K562 (cell line): Measurements from ENCODE around the gene MBNL2. TPM values are rescaled to one million over a fixed set of nuclear protein-coding genes. Genes with fewer than 3 reads are reported as not detected.

Source experiments
- ATAC-seq: fragments of 200-7000 bp; cut with Tn5 transposase; 3 replicates; pipeline ENCODE4 v1.9.1; 2020; ENCODE audit warnings: moderate library complexity
- BruUV-seq: library from RNA; stranded (reverse); fragments of 400-500 nt; replicated peaks from 2 replicates; lab custom pipeline; 2021; lab: Mats Ljungman, UMichigan
- CTCF ChIA-PET: fragments of 300-600 bp; formaldehyde crosslinking; extraction: SDS; loops from one replicate; lab custom pipeline; 2021; ENCODE audit warnings: low intra/inter-chr PET ratio; lab: Yijun Ruan, JAX
- POLR2A ChIA-PET: fragments of 300-600, 350-650 bp; sonication (Branson Sonifier 250); formaldehyde crosslinking; extraction: SDS; loops from one replicate; lab custom pipeline; 2021; ENCODE audit warnings: antibody characterized with exemption, inconsistent platforms; lab: Yijun Ruan, JAX
- DNase-seq, 4 experiments: peaks; one replicate each; pipeline versions ENCODE4 v3.0.0 to v3.0.0-alpha.2; 2011 to 2018; ENCODE audit warnings: low spot score in 3 of 4, mixed read lengths in 3 of 4; ENCODE audit errors: extremely low read depth in 1 of 4
- FAIRE-seq: peaks from 2 replicates; lab custom pipeline; 2011; peaks lifted over from hg19 to GRCh38; lab: Jason Lieb, UNC
- H2AFZ ChIP-seq: 2 replicates; pipeline ENCODE4 v1.6.0; 2011; ENCODE audit warnings: low read depth, low read length, control low read depth, inconsistent platforms
- H3K27ac ChIP-seq: fragments of 200-600 bp; 3 replicates; pipeline ENCODE4 v1.8.0; 2011; ENCODE audit warnings: low read depth, mild to moderate bottlenecking, control low read depth, inconsistent platforms, low read length, moderate library complexity, mixed read lengths; ENCODE audit errors: extremely low read depth
- H3K27me3 ChIP-seq, 2 experiments: fragments of 300-600 bp in 1 of 2; 2 replicates in 1 of 2; 3 replicates in 1 of 2; pipeline versions ENCODE4 v1.6.0 to v1.8.0; 2011; ENCODE audit warnings: inconsistent platforms in 2 of 2, low read length in 2 of 2, mild to moderate bottlenecking in 1 of 2, mixed read lengths in 1 of 2, moderate library complexity in 1 of 2; ENCODE audit not compliant: control insufficient read depth in 2 of 2, insufficient read depth in 2 of 2
- H3K36me3 ChIP-seq: fragments of 300-600 bp; 3 replicates; pipeline ENCODE4 v1.8.0; 2011; ENCODE audit warnings: mild to moderate bottlenecking, low read length, inconsistent platforms; ENCODE audit not compliant: control insufficient read depth, insufficient read depth
- H3K4me1 ChIP-seq, 2 experiments: fragments of 200-600 bp in 1 of 2; replicated peaks in 1 of 2; 2 replicates in 1 of 2; 3 replicates in 1 of 2; pipeline versions ENCODE4 v1.5.1 to v1.8.0; 2011; ENCODE audit warnings: inconsistent platforms in 2 of 2, low read length in 2 of 2, mild to moderate bottlenecking in 1 of 2, mixed read lengths in 1 of 2, moderate library complexity in 1 of 2; ENCODE audit not compliant: control insufficient read depth in 2 of 2, insufficient read depth in 2 of 2
- H3K4me2 ChIP-seq: 2 replicates; pipeline ENCODE4 v1.6.1; 2011; ENCODE audit warnings: low read length, control low read depth, inconsistent platforms, mixed read lengths; ENCODE audit not compliant: insufficient read depth
- H3K4me3 ChIP-seq: fragments of 200-600 bp; sonication (generic), shearing (Covaris generic); 2 replicates; pipeline ENCODE4 v1.5.1; 2016; ENCODE audit warnings: control low read depth, inconsistent platforms
- H3K79me2 ChIP-seq: fragments of 200-600 bp; 3 replicates; pipeline ENCODE4 v1.8.0; 2011; ENCODE audit warnings: low read length, inconsistent platforms; ENCODE audit not compliant: control insufficient read depth, insufficient read depth
- H3K9ac ChIP-seq, 2 experiments: 2 replicates each; pipeline versions ENCODE4 v1.6.0 to v1.6.1; 2011; ENCODE audit warnings: low read depth in 2 of 2, low read length in 2 of 2, control low read depth in 1 of 2, inconsistent platforms in 1 of 2, mild to moderate bottlenecking in 1 of 2, mixed read lengths in 1 of 2; ENCODE audit not compliant: insufficient read depth in 1 of 2
- H3K9me1 ChIP-seq: one replicate; pipeline ENCODE4 v1.6.0; 2011; ENCODE audit warnings: inconsistent platforms, mild to moderate bottlenecking, low read length, moderate library complexity; ENCODE audit not compliant: control insufficient read depth, insufficient read depth
- H3K9me3 ChIP-seq: replicated peaks from 2 replicates; pipeline ENCODE4 v1.5.1; 2011; ENCODE audit warnings: low read depth, low read length, inconsistent platforms; ENCODE audit not compliant: control insufficient read depth, insufficient read depth
- H4K20me1 ChIP-seq: replicated peaks from 2 replicates; pipeline ENCODE4 v1.6.1; 2011; ENCODE audit warnings: low read length, inconsistent platforms, mixed read lengths; ENCODE audit not compliant: control insufficient read depth, insufficient read depth
- CBX5 ChIP-seq: IDR thresholded peaks from 2 replicates; pipeline ENCODE4 v1.6.1; 2014; ENCODE audit warnings: low read depth, borderline replicate concordance
- CREB5 ChIP-seq: fragments of 250-450 bp; sonication (Bioruptor Pico); IDR thresholded peaks from 2 replicates; pipeline ENCODE4 v1.5.0; 2020; ENCODE audit warnings: mild to moderate bottlenecking
- DIDO1 ChIP-seq: fragments of 450-650 bp; IDR thresholded peaks from 2 replicates; pipeline ENCODE4 v1.6.1; 2016; ENCODE audit warnings: low read depth, missing biosample characterization, missing genetic modification characterization
- FOXA1 ChIP-seq: fragments of 450-650 bp; IDR thresholded peaks from 2 replicates; pipeline ENCODE4 v1.6.1; 2016; ENCODE audit warnings: mild to moderate bottlenecking, borderline replicate concordance
- ILK ChIP-seq: fragments of 450-650 bp; IDR thresholded peaks from 2 replicates; pipeline ENCODE4 v1.6.1; 2016; ENCODE audit warnings: missing genetic modification characterization, low read depth, mild to moderate bottlenecking, missing compliant biosample characterization, moderate library complexity, borderline replicate concordance
- KLF10 ChIP-seq: fragments of 250-450 bp; sonication (Bioruptor Pico); IDR thresholded peaks from 2 replicates; pipeline ENCODE4 v1.6.1; 2021; ENCODE audit warnings: matching md5 sums
- MEIS2 ChIP-seq: fragments of 450-650 bp; IDR thresholded peaks from 2 replicates; pipeline ENCODE4 v1.6.1; 2014; ENCODE audit warnings: mild to moderate bottlenecking; ENCODE audit not compliant: partially characterized antibody
- MTA3 ChIP-seq: fragments of 450-650 bp; formaldehyde crosslinking; IDR thresholded peaks from 2 replicates; pipeline ENCODE4 v1.6.1; 2017; ENCODE audit warnings: mild to moderate bottlenecking, borderline replicate concordance
- NELFE ChIP-seq: IDR thresholded peaks from 2 replicates; pipeline ENCODE4 v1.6.1; 2011; ENCODE audit warnings: mild to moderate bottlenecking; ENCODE audit not compliant: insufficient read depth, insufficient read length
- RBM14 ChIP-seq: fragments of 200-400 bp; formaldehyde crosslinking; IDR thresholded peaks from 2 replicates; pipeline ENCODE4 v1.6.1; 2018; ENCODE audit warnings: low read depth, mild to moderate bottlenecking, low read length, moderate library complexity, borderline replicate concordance; ENCODE audit not compliant: insufficient read depth
- RFX1 ChIP-seq: fragments of 450-650 bp; IDR thresholded peaks from 2 replicates; pipeline ENCODE4 v1.6.1; 2016; ENCODE audit warnings: mild to moderate bottlenecking, moderate library complexity
- SAFB ChIP-seq: fragments of 200-400 bp; formaldehyde crosslinking; IDR thresholded peaks from 2 replicates; pipeline ENCODE4 v1.6.1; 2017; ENCODE audit warnings: low read depth, low read length, borderline replicate concordance
- TEAD1 ChIP-seq, 2 experiments: fragments of 450-650 bp in 1 of 2; sonication (generic) in 1 of 2; formaldehyde crosslinking; IDR thresholded peaks; 2 replicates each; pipeline versions ENCODE4 v1.4.0 to v1.8.0; 2020 to 2022; ENCODE audit warnings: mild to moderate bottlenecking in 2 of 2, missing genetic modification reagents in 1 of 2
- ZFP1 ChIP-seq: fragments of 450-650 bp; formaldehyde crosslinking; IDR thresholded peaks from 2 replicates; pipeline ENCODE4 v1.4.0; 2020; ENCODE audit warnings: mild to moderate bottlenecking, mixed read lengths
- ZNF717 ChIP-seq: fragments of 250-450 bp; sonication (Bioruptor Pico); IDR thresholded peaks from 2 replicates; pipeline ENCODE4 v1.5.0; 2021
- WGBS: fragments of 100-300 bp; shearing (Covaris generic); methylation state at CpG from one replicate; pipeline ENCODE4 v1.1.6; 2016; ENCODE audit warnings: low coverage, mixed read lengths; ENCODE audit not compliant: insufficient coverage; ENCODE audit errors: missing lambda C conversion rate; 5-methylcytosine and 5-hydroxymethylcytosine counted together
- in situ Hi-C: fragments of 300-500 bp; cut with MboI; formaldehyde crosslinking; loops from 4 replicates; pipeline ENCODE4 v1.15.0; 2018; ENCODE audit warnings: inconsistent platforms, mixed read lengths
- intact Hi-C: fragments of 100-400 bp; cut with micrococcal nuclease; formaldehyde crosslinking; loops from 2 replicates; pipeline ENCODE4 v1.14.2; 2022
- polyA plus RNA-seq, 8 experiments: library from polyadenylated mRNA; depleted of rRNA in 4 of 8; stranded (reverse) in 5 of 8; unstranded in 3 of 8; fragments of >200 nt; fragmentation: Nextera tagmentation in 2 of 8; fragmentation: Illumina TruSeq in 1 of 8; extraction: Ambion mirVana in 2 of 8; extraction: Trizol in 1 of 8; gene quantifications; 2 replicates each; pipeline versions ENCODE4 v1.2.1 to v1.2.3, GENCODE V29; 2011 to 2014; ENCODE audit warnings: inconsistent platforms in 1 of 8, missing spikeins in 1 of 8
- total RNA-seq, 7 experiments: library from RNA; depleted of rRNA in 6 of 7; stranded (reverse); fragments of >200 nt in 6 of 7; fragmentation: Illumina TruSeq in 2 of 7; extraction: Trizol in 2 of 7; gene quantifications; 2 replicates each; pipeline versions ENCODE4 v1.2.1 to v1.2.3, GENCODE V29; 2011 to 2021; ENCODE audit warnings: low replicate concordance in 1 of 7

Gene MBNL2
- total and polyA plus RNA-seq, 9 of the 15 experiments (the other 6 are each of a cell fraction or from before 2014, with no cell fraction given) = 7.0 to 24.8 (median 13.8) TPM

GRCh38 chr13:97392020-97392419 lies 169.9 kb downstream of the MBNL2 start:
- 73% methylated on average over 1 of the region's 1 CpG for WGBS
- H3K9ac ChIP-seq = no peak overlapping the region
- no peak overlapping the region for H3K4me3 ChIP-seq
- no peaks in the 10 kb centered on the region; a peak in 2 of 5 replicates for H3K4me1 ChIP-seq
- no peaks in the 10 kb centered on the region for H3K9me1 ChIP-seq
- H3K36me3 ChIP-seq = 0 out of 3 replicates have a peak, but pooled peaks cover 3% of the 10 kb centered on the region
- FAIRE-seq (no peak), ATAC-seq (no peak), DNase-seq (no peak)
- no peak overlapping the region for H3K27ac ChIP-seq
- H4K20me1 ChIP-seq = no peaks in the 10 kb centered on the region
- H3K4me2 ChIP-seq = no peak overlapping the region
- TF ChIP-seq ILK (tag) = no peak
- no peak for TF ChIP-seq DIDO1
- TF ChIP-seq ZFP1 (CRISPR knock-in tag) = no peak
- no peak for TF ChIP-seq RBM14
- no peak for TF ChIP-seq CREB5 (CRISPR knock-in tag)
- no peak for TF ChIP-seq ZNF717
- no peak for TF ChIP-seq CBX5
- TF ChIP-seq TEAD1 (CRISPR knock-in tag; IDR thresholded peaks at IDR 0.05) = no peak
- TF ChIP-seq MEIS2 = no peak
- TF ChIP-seq RFX1 = no peak
- TF ChIP-seq KLF10 (CRISPR knock-in tag) = no peak
- no peak for TF ChIP-seq NELFE
- TF ChIP-seq FOXA1 = no peak
- TF ChIP-seq MTA3 = no peak
- no peak for TF ChIP-seq SAFB
- intact Hi-C loops = loop anchor here (10.0 kb wide), 1 partner anchor 183 kb away; no protein-coding TSS in a partner anchor
- no peak overlapping the region for H2AFZ ChIP-seq
- H3K27me3 ChIP-seq = no peaks in the 10 kb centered on the region
- in situ Hi-C loops = no loop called here
- ChIA-PET POLR2A (interaction anchor here (0.6 kb wide), 1 partner anchor 11 kb away, joined by 3 read pairs; no protein-coding TSS in a partner anchor), CTCF (no interaction called here)
- no peaks in the 10 kb centered on the region for H3K79me2 ChIP-seq
- no TSS peak for BruUV-seq
- H3K9me3 ChIP-seq = no peaks in the 10 kb centered on the region
